Brain microvascular endothelial cell (primary cell): Measurements from ENCODE around the gene CYB561D1.
"Not testable (repeated sequence)": the region's sequence is repeated elsewhere in the genome, so short reads cannot be mapped to it uniquely, and the experiment has no call there.

Source experiments
- DNase-seq: peaks from one replicate; pipeline ENCODE4 v3.0.0-alpha.2; 2020
- H3K27ac ChIP-seq: fragments of 250-450 bp; sonication (Bioruptor Pico); 2 replicates; pipeline ENCODE4 v1.5.1; 2020; ENCODE audit warnings: mild to moderate bottlenecking, moderate library complexity
- H3K27me3 ChIP-seq: fragments of 250-450 bp; sonication (Bioruptor Pico); replicated peaks from 2 replicates; pipeline ENCODE4 v1.5.1; 2020; ENCODE audit warnings: mild to moderate bottlenecking
- H3K36me3 ChIP-seq: fragments of 250-450 bp; sonication (Bioruptor Pico); replicated peaks from 2 replicates; pipeline ENCODE4 v1.5.1; 2020; ENCODE audit warnings: mild to moderate bottlenecking
- H3K4me3 ChIP-seq: 2 replicates; pipeline ENCODE4 v1.5.1; 2011; ENCODE audit warnings: low read depth, mild to moderate bottlenecking, control low read depth, low read length, moderate library complexity
- CTCF ChIP-seq: IDR thresholded peaks from 2 replicates; pipeline ENCODE4 v1.5.1; 2011; ENCODE audit warnings: low read depth, mild to moderate bottlenecking, moderate library complexity, low read length, control low read depth, inconsistent platforms; ENCODE audit errors: missing control alignments
- in situ Hi-C: cut with HindIII; loops from 2 replicates; pipeline ENCODE4 v1.10.0; 2017; ENCODE audit warnings: low sequenced_read_pairs, low pct_ligation_motif_present

Gene CYB561D1

GRCh38 chr1:109493805-109494539 is at the start of gene CYB561D1:
Gene CYB561D1, plus strand, starts transcription at chr1:109494094. Its CDS starts 46 bp downstream, at chr1:109494140.
- Histone ChIP-seq H3K4me3 (peak within 1 kb of the TSS; percentile 97), H3K27ac (peak within 1 kb of the TSS; percentile 26), H3K27me3 (no peaks in the 10 kb centered on the region), H3K36me3 (no peaks in the 10 kb centered on the region)
- peak; percentile 66 for DNase-seq
- in situ Hi-C loops, result no loop called here
- TF ChIP-seq CTCF, result peak; percentile 79

- no peaks in the 10 kb centered on the region for H3K36me3 ChIP-seq
- no peak for TF ChIP-seq CTCF
- in situ Hi-C loops, result no loop called here
- no peak overlapping the region for H3K4me3 ChIP-seq
- H3K27me3 ChIP-seq, result no peaks in the 10 kb centered on the region
- DNase-seq, result no peak
- no peak overlapping the region for H3K27ac ChIP-seq
These were observed 49.5 kb upstream of the CYB561D1 start for GRCh38 chr1:109444346-109444745.

- H3K27me3 ChIP-seq, DNase-seq, H3K27ac ChIP-seq, in situ Hi-C loops, H3K36me3 ChIP-seq, H3K4me3 ChIP-seq: not testable (repeated sequence)
These were observed 47.8 kb upstream of the CYB561D1 start for GRCh38 chr1:109445949-109446695.

- Histone ChIP-seq H3K27me3 (no peaks in the 10 kb centered on the region), H3K36me3 (no peaks in the 10 kb centered on the region), H3K4me3 (no peak overlapping the region), H3K27ac (no peak overlapping the region)
- in situ Hi-C loops, result no loop called here
- no peak for TF ChIP-seq CTCF
- no peak for DNase-seq
These were observed 46.4 kb upstream of the CYB561D1 start for GRCh38 chr1:109447524-109447923.

- DNase-seq, result no peak
- in situ Hi-C loops, result no loop called here
- Histone ChIP-seq H3K36me3 (no peaks in the 10 kb centered on the region), H3K27ac (no peak overlapping the region), H3K27me3 (no peaks in the 10 kb centered on the region), H3K4me3 (no peak overlapping the region)
- no peak for TF ChIP-seq CTCF
These were observed 39.3 kb upstream of the CYB561D1 start for GRCh38 chr1:109454497-109455133.

- TF ChIP-seq CTCF, result no peak
- in situ Hi-C loops, result no loop called here
- H3K27me3 ChIP-seq, result no peaks in the 10 kb centered on the region
These were observed 36.1 kb upstream of the CYB561D1 start for GRCh38 chr1:109457819-109458218.

More at GRCh38 chr1:109457819-109458218, 36.1 kb upstream of the CYB561D1 start:
- Histone ChIP-seq H3K36me3 (no peaks in the 10 kb centered on the region), H3K27ac (no peak overlapping the region), H3K4me3 (no peak overlapping the region)
- DNase-seq, result no peak
